HUES6 (cell line): ENCODE measurements around the gene BCL6B.
A peak's percentile ranks its signal among the peaks of the same experiment; 100 is the strongest.

Source experiments
- H3K27ac ChIP-seq: 2 replicates; pipeline ENCODE4 v1.7.0; 2013; ENCODE audit warnings: low read depth, mild to moderate bottlenecking, low read length, inconsistent platforms
- H3K27me3 ChIP-seq: 2 replicates; pipeline ENCODE4 v1.6.1; 2013; ENCODE audit warnings: low read length; ENCODE audit not compliant: control insufficient read depth, insufficient read depth
- H3K36me3 ChIP-seq: 2 replicates; pipeline ENCODE4 v1.6.1; 2013; ENCODE audit warnings: low read length; ENCODE audit not compliant: control insufficient read depth, insufficient read depth
- H3K4me1 ChIP-seq: 2 replicates; pipeline ENCODE4 v1.6.1; 2013; ENCODE audit warnings: low read length; ENCODE audit not compliant: control insufficient read depth, insufficient read depth
- H3K4me3 ChIP-seq: 2 replicates; pipeline ENCODE4 v1.5.1; 2013; ENCODE audit warnings: low read depth, low read length
- H3K9ac ChIP-seq: one replicate; pipeline ENCODE4 v1.6.1; 2013; ENCODE audit warnings: mild to moderate bottlenecking, low read length
- H3K9me3 ChIP-seq: 2 replicates; pipeline ENCODE4 v1.6.1; 2013; ENCODE audit warnings: low read depth, low read length; ENCODE audit not compliant: control insufficient read depth, insufficient read depth

The BCL6B gene

GRCh38 chr17:7011415-7011814 is 11.4 kb upstream of the BCL6B start:
- Histone ChIP-seq H3K9me3 (no peaks in the 10 kb centered on the region), H3K9ac (no peak overlapping the region), H3K4me3 (peak overlapping the region; percentile 97), H3K36me3 (peaks cover 5% of the 10 kb centered on the region), H3K27ac (no peak overlapping the region), H3K27me3 (no peaks in the 10 kb centered on the region), H3K4me1 (peaks cover 10% of the 10 kb centered on the region; the same call in 1 of the 2 replicates)

- peaks cover 10% of the 10 kb centered on the region for H3K36me3 ChIP-seq
- H3K9me3 ChIP-seq, result no peaks in the 10 kb centered on the region
- peaks cover 10% of the 10 kb centered on the region; the same call in 1 of the 2 replicates for H3K4me1 ChIP-seq
- H3K27ac ChIP-seq, result peak overlapping the region; percentile 98
- peak overlapping the region; percentile 99 for H3K9ac ChIP-seq
- no peaks in the 10 kb centered on the region for H3K27me3 ChIP-seq
- H3K4me3 ChIP-seq, result peak overlapping the region; percentile 97
Measured at GRCh38 chr17:7011942-7012254, 11.0 kb upstream of the BCL6B start.

GRCh38 chr17:7014261-7014994 is 8.4 kb upstream of the BCL6B start:
- Histone ChIP-seq H3K27me3 (no peaks in the 10 kb centered on the region), H3K9ac (peak overlapping the region; percentile 76), H3K36me3 (peaks cover 14% of the 10 kb centered on the region), H3K4me1 (peaks cover 14% of the 10 kb centered on the region; the same call in 1 of the 2 replicates), H3K4me3 (peak overlapping the region; percentile 97), H3K27ac (peak overlapping the region; percentile 53; the same call in 1 of the 2 replicates), H3K9me3 (no peaks in the 10 kb centered on the region)

GRCh38 chr17:7014995-7015958 is 7.6 kb upstream of the BCL6B start:
- Histone ChIP-seq H3K27me3 (peaks cover under 1% of the 10 kb centered on the region; the same call in 1 of the 2 replicates), H3K9ac (peak overlapping the region; percentile 47), H3K27ac (0 out of 2 replicates have a peak overlapping the region, but pooled peaks have one; percentile 53)

GRCh38 chr17:7016418-7016817 is 6.4 kb upstream of the BCL6B start:
- Histone ChIP-seq H3K27me3 (peaks cover 12% of the 10 kb centered on the region), H3K4me3 (no peak overlapping the region), H3K9me3 (no peaks in the 10 kb centered on the region), H3K36me3 (peaks cover 10% of the 10 kb centered on the region), H3K4me1 (peaks cover 25% of the 10 kb centered on the region), H3K27ac (no peak overlapping the region), H3K9ac (no peak overlapping the region)

More at GRCh38 chr17:7014995-7015958, 7.6 kb upstream of the BCL6B start:
- H3K4me1 ChIP-seq, result peaks cover 21% of the 10 kb centered on the region
- no peaks in the 10 kb centered on the region for H3K9me3 ChIP-seq
- peak overlapping the region; percentile 97 for H3K4me3 ChIP-seq
- H3K36me3 ChIP-seq, result peaks cover 10% of the 10 kb centered on the region

GRCh38 chr17:7016886-7017826 is 5.7 kb upstream of the BCL6B start:
- peaks cover 10% of the 10 kb centered on the region for H3K36me3 ChIP-seq
- H3K4me1 ChIP-seq, result peaks cover 26% of the 10 kb centered on the region
- no peak overlapping the region for H3K4me3 ChIP-seq
- H3K9me3 ChIP-seq, result no peaks in the 10 kb centered on the region
- peaks cover 18% of the 10 kb centered on the region for H3K27me3 ChIP-seq
- no peak overlapping the region for H3K27ac ChIP-seq
- no peak overlapping the region for H3K9ac ChIP-seq

- Histone ChIP-seq H3K4me3 (no peak overlapping the region), H3K4me1 (peaks cover 26% of the 10 kb centered on the region), H3K27me3 (peaks cover 25% of the 10 kb centered on the region), H3K36me3 (peaks cover 10% of the 10 kb centered on the region), H3K27ac (no peak overlapping the region), H3K9ac (no peak overlapping the region), H3K9me3 (no peaks in the 10 kb centered on the region)
Measured at GRCh38 chr17:7017827-7018200, 5.0 kb upstream of the BCL6B start.

GRCh38 chr17:7018331-7018964 is 4.4 kb upstream of the BCL6B start:
- Histone ChIP-seq H3K9me3 (no peaks in the 10 kb centered on the region), H3K4me1 (peaks cover 26% of the 10 kb centered on the region), H3K27ac (no peak overlapping the region), H3K36me3 (peaks cover 10% of the 10 kb centered on the region), H3K9ac (no peak overlapping the region), H3K4me3 (no peak overlapping the region), H3K27me3 (peaks cover 31% of the 10 kb centered on the region)

GRCh38 chr17:7019367-7019766 is 3.5 kb upstream of the BCL6B start:
- Histone ChIP-seq H3K4me3 (peak overlapping the region; percentile 59), H3K27ac (peak overlapping the region; percentile 81; the same call in 1 of the 2 replicates), H3K9ac (peak overlapping the region; percentile 72)

More at GRCh38 chr17:7019367-7019766, 3.5 kb upstream of the BCL6B start:
- peaks cover 10% of the 10 kb centered on the region for H3K36me3 ChIP-seq
- H3K9me3 ChIP-seq, result no peaks in the 10 kb centered on the region
- H3K4me1 ChIP-seq, result peaks cover 22% of the 10 kb centered on the region
- H3K27me3 ChIP-seq, result peaks cover 35% of the 10 kb centered on the region
